K562 (cell line): Measurements from ENCODE around the gene GATB. TPM values are rescaled to one million over a fixed set of nuclear protein-coding genes. Genes with fewer than 3 reads are reported as not detected.
A peak's percentile ranks its signal among the peaks of the same experiment; 100 is the strongest.

ENCODE experiments used
- ATAC-seq: fragments of 200-7000 bp; cut with Tn5 transposase; 3 replicates; pipeline ENCODE4 v1.9.1; 2020; ENCODE audit warnings: moderate library complexity
- BruUV-seq: library from RNA; stranded (reverse); fragments of 400-500 nt; replicated peaks from 2 replicates; lab custom pipeline; 2021; lab: Mats Ljungman, UMichigan
- CTCF ChIA-PET: fragments of 300-600 bp; formaldehyde crosslinking; extraction: SDS; loops from one replicate; lab custom pipeline; 2021; ENCODE audit warnings: low intra/inter-chr PET ratio; lab: Yijun Ruan, JAX
- POLR2A ChIA-PET: fragments of 300-600, 350-650 bp; sonication (Branson Sonifier 250); formaldehyde crosslinking; extraction: SDS; loops from one replicate; lab custom pipeline; 2021; ENCODE audit warnings: antibody characterized with exemption, inconsistent platforms; lab: Yijun Ruan, JAX
- DNase-seq, 4 experiments: peaks; one replicate each; pipeline versions ENCODE4 v3.0.0 to v3.0.0-alpha.2; 2011 to 2018; ENCODE audit warnings: low spot score in 3 of 4, mixed read lengths in 3 of 4; ENCODE audit errors: extremely low read depth in 1 of 4
- FAIRE-seq: peaks from 2 replicates; lab custom pipeline; 2011; peaks lifted over from hg19 to GRCh38; lab: Jason Lieb, UNC
- H2AFZ ChIP-seq: 2 replicates; pipeline ENCODE4 v1.6.0; 2011; ENCODE audit warnings: low read depth, low read length, control low read depth, inconsistent platforms
- H3K27ac ChIP-seq: fragments of 200-600 bp; 3 replicates; pipeline ENCODE4 v1.8.0; 2011; ENCODE audit warnings: low read depth, mild to moderate bottlenecking, control low read depth, inconsistent platforms, low read length, moderate library complexity, mixed read lengths; ENCODE audit errors: extremely low read depth
- H3K27me3 ChIP-seq, 2 experiments: fragments of 300-600 bp in 1 of 2; 2 replicates in 1 of 2; 3 replicates in 1 of 2; pipeline versions ENCODE4 v1.6.0 to v1.8.0; 2011; ENCODE audit warnings: inconsistent platforms in 2 of 2, low read length in 2 of 2, mild to moderate bottlenecking in 1 of 2, mixed read lengths in 1 of 2, moderate library complexity in 1 of 2; ENCODE audit not compliant: control insufficient read depth in 2 of 2, insufficient read depth in 2 of 2
- H3K36me3 ChIP-seq: fragments of 300-600 bp; 3 replicates; pipeline ENCODE4 v1.8.0; 2011; ENCODE audit warnings: mild to moderate bottlenecking, low read length, inconsistent platforms; ENCODE audit not compliant: control insufficient read depth, insufficient read depth
- H3K4me1 ChIP-seq, 2 experiments: fragments of 200-600 bp in 1 of 2; replicated peaks in 1 of 2; 2 replicates in 1 of 2; 3 replicates in 1 of 2; pipeline versions ENCODE4 v1.5.1 to v1.8.0; 2011; ENCODE audit warnings: inconsistent platforms in 2 of 2, low read length in 2 of 2, mild to moderate bottlenecking in 1 of 2, mixed read lengths in 1 of 2, moderate library complexity in 1 of 2; ENCODE audit not compliant: control insufficient read depth in 2 of 2, insufficient read depth in 2 of 2
- H3K4me2 ChIP-seq: 2 replicates; pipeline ENCODE4 v1.6.1; 2011; ENCODE audit warnings: low read length, control low read depth, inconsistent platforms, mixed read lengths; ENCODE audit not compliant: insufficient read depth
- H3K4me3 ChIP-seq: fragments of 200-600 bp; sonication (generic), shearing (Covaris generic); 2 replicates; pipeline ENCODE4 v1.5.1; 2016; ENCODE audit warnings: control low read depth, inconsistent platforms
- H3K79me2 ChIP-seq: fragments of 200-600 bp; 3 replicates; pipeline ENCODE4 v1.8.0; 2011; ENCODE audit warnings: low read length, inconsistent platforms; ENCODE audit not compliant: control insufficient read depth, insufficient read depth
- H3K9ac ChIP-seq, 2 experiments: 2 replicates each; pipeline versions ENCODE4 v1.6.0 to v1.6.1; 2011; ENCODE audit warnings: low read depth in 2 of 2, low read length in 2 of 2, control low read depth in 1 of 2, inconsistent platforms in 1 of 2, mild to moderate bottlenecking in 1 of 2, mixed read lengths in 1 of 2; ENCODE audit not compliant: insufficient read depth in 1 of 2
- H3K9me1 ChIP-seq: one replicate; pipeline ENCODE4 v1.6.0; 2011; ENCODE audit warnings: inconsistent platforms, mild to moderate bottlenecking, low read length, moderate library complexity; ENCODE audit not compliant: control insufficient read depth, insufficient read depth
- H3K9me3 ChIP-seq: replicated peaks from 2 replicates; pipeline ENCODE4 v1.5.1; 2011; ENCODE audit warnings: low read depth, low read length, inconsistent platforms; ENCODE audit not compliant: control insufficient read depth, insufficient read depth
- H4K20me1 ChIP-seq: replicated peaks from 2 replicates; pipeline ENCODE4 v1.6.1; 2011; ENCODE audit warnings: low read length, inconsistent platforms, mixed read lengths; ENCODE audit not compliant: control insufficient read depth, insufficient read depth
- AFF4 ChIP-seq: sonication (generic); formaldehyde crosslinking; IDR thresholded peaks from 2 replicates; pipeline ENCODE4 v1.8.0; 2023; ENCODE audit warnings: mild to moderate bottlenecking, missing genetic modification reagents
- ARNT ChIP-seq, 2 experiments: fragments of 450-650 bp; IDR thresholded peaks; 2 replicates each; pipeline ENCODE4 v1.6.1; 2016; ENCODE audit warnings: mild to moderate bottlenecking in 1 of 2
- CEBPG ChIP-seq, 3 experiments: fragments of 200-800 bp in 1 of 3; sonication (Bioruptor generic) in 1 of 3; sonication (generic) in 1 of 3; formaldehyde crosslinking in 1 of 3; IDR thresholded peaks in 2 of 3; conservative IDR thresholded peaks in 1 of 3; 2 replicates each; pipeline versions ENCODE4 v1.6.1 to v1.8.0; 2016 to 2022; ENCODE audit warnings: missing compliant biosample characterization in 2 of 3, missing genetic modification characterization in 2 of 3, mild to moderate bottlenecking in 1 of 3, missing genetic modification reagents in 1 of 3
- FOSL1 ChIP-seq: fragments of 200-800 bp; sonication (Bioruptor generic); conservative IDR thresholded peaks from 2 replicates; pipeline ENCODE4 v1.6.1; 2016; ENCODE audit warnings: missing genetic modification characterization, missing compliant biosample characterization
- HDAC6 ChIP-seq: IDR thresholded peaks from 2 replicates; pipeline ENCODE4 v1.6.1; 2012; ENCODE audit warnings: low read depth, mild to moderate bottlenecking, control low read depth, inconsistent platforms, low read length, moderate library complexity
- MEIS2 ChIP-seq: fragments of 450-650 bp; IDR thresholded peaks from 2 replicates; pipeline ENCODE4 v1.6.1; 2014; ENCODE audit warnings: mild to moderate bottlenecking; ENCODE audit not compliant: partially characterized antibody
- NFATC3 ChIP-seq: fragments of 450-650 bp; IDR thresholded peaks from 2 replicates; pipeline ENCODE4 v1.6.1; 2017; ENCODE audit warnings: mild to moderate bottlenecking
- SNIP1 ChIP-seq: fragments of 450-650 bp; IDR thresholded peaks from 2 replicates; pipeline ENCODE4 v1.7.1; 2017; ENCODE audit warnings: low read depth, mild to moderate bottlenecking
- WGBS: fragments of 100-300 bp; shearing (Covaris generic); methylation state at CpG from one replicate; pipeline ENCODE4 v1.1.6; 2016; ENCODE audit warnings: low coverage, mixed read lengths; ENCODE audit not compliant: insufficient coverage; ENCODE audit errors: missing lambda C conversion rate; 5-methylcytosine and 5-hydroxymethylcytosine counted together
- in situ Hi-C: fragments of 300-500 bp; cut with MboI; formaldehyde crosslinking; loops from 4 replicates; pipeline ENCODE4 v1.15.0; 2018; ENCODE audit warnings: inconsistent platforms, mixed read lengths
- intact Hi-C: fragments of 100-400 bp; cut with micrococcal nuclease; formaldehyde crosslinking; loops from 2 replicates; pipeline ENCODE4 v1.14.2; 2022
- polyA plus RNA-seq, 8 experiments: library from polyadenylated mRNA; depleted of rRNA in 4 of 8; stranded (reverse) in 5 of 8; unstranded in 3 of 8; fragments of >200 nt; fragmentation: Nextera tagmentation in 2 of 8; fragmentation: Illumina TruSeq in 1 of 8; extraction: Ambion mirVana in 2 of 8; extraction: Trizol in 1 of 8; gene quantifications; 2 replicates each; pipeline versions ENCODE4 v1.2.1 to v1.2.3, GENCODE V29; 2011 to 2014; ENCODE audit warnings: inconsistent platforms in 1 of 8, missing spikeins in 1 of 8
- total RNA-seq, 7 experiments: library from RNA; depleted of rRNA in 6 of 7; stranded (reverse); fragments of >200 nt in 6 of 7; fragmentation: Illumina TruSeq in 2 of 7; extraction: Trizol in 2 of 7; gene quantifications; 2 replicates each; pipeline versions ENCODE4 v1.2.1 to v1.2.3, GENCODE V29; 2011 to 2021; ENCODE audit warnings: low replicate concordance in 1 of 7

Gene GATB
- total and polyA plus RNA-seq, 9 of the 15 experiments (the other 6 are each of a cell fraction or from before 2014, with no cell fraction given) = 15.3 to 31.8 (median 26.2) TPM

GRCh38 chr4:151770154-151770553 is 9.3 kb upstream of the GATB start:
- TF ChIP-seq CEBPG (CRISPR knock-in tag; IDR thresholded peaks at IDR 0.05) = no peak
- no peak for TF ChIP-seq CEBPG (tag; conservative IDR thresholded peaks at IDR 0.05 in 1 of 2, IDR thresholded peaks at IDR 0.05 in 1 of 2)
- peak; percentile 42 for TF ChIP-seq FOSL1 (tag)
- BruUV-seq = no TSS peak
- Histone ChIP-seq H3K27me3 (no peaks in the 10 kb centered on the region; a peak in 1 of 5 replicates), H3K4me3 (no peak overlapping the region), H3K9me1 (no peaks in the 10 kb centered on the region), H3K79me2 (no peaks in the 10 kb centered on the region), H3K4me2 (no peak overlapping the region), H3K27ac (no peak overlapping the region), H3K36me3 (no peaks in the 10 kb centered on the region), H3K9ac (no peak overlapping the region), H2AFZ (no peak overlapping the region), H3K4me1 (no peaks in the 10 kb centered on the region), H4K20me1 (no peaks in the 10 kb centered on the region), H3K9me3 (no peaks in the 10 kb centered on the region)
- in situ Hi-C loops (no loop called here), intact Hi-C loops (no loop called here)
- FAIRE-seq (no peak), DNase-seq (no peak), ATAC-seq (no peak)
- POLR2A ChIA-PET = no interaction called here
- CTCF ChIA-PET = no interaction called here
- 0% methylated on average over 1 of the region's 1 CpG for WGBS

DNA sequence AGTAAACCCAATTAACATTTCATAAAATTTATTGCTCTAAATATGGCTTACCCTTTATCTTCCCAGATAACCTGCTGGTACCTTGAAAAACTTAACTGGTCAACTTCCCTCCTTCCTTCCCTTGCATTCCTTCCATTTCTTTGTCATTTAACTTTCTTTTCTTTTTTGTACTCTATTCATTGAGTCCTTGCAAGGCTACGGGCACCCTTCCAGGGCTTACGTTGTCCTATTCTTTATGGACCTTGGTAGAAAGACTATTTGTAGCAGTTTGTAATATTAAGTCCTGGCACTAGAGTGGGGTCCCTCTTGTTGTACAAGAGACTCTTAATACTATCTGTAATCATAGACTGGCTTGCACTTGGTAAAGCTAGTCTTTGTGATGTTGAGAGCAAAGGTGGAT is 8.0 kb upstream of the GATB start:
- Histone ChIP-seq H3K4me3 (no peak overlapping the region), H3K9ac (no peak overlapping the region), H2AFZ (no peak overlapping the region), H3K9me1 (no peaks in the 10 kb centered on the region), H3K9me3 (no peaks in the 10 kb centered on the region), H3K4me1 (no peaks in the 10 kb centered on the region), H3K79me2 (no peaks in the 10 kb centered on the region), H3K4me2 (no peak overlapping the region), H3K27ac (no peak overlapping the region), H3K36me3 (no peaks in the 10 kb centered on the region), H3K27me3 (peaks cover 0 to 5% of the 10 kb centered on the region in 2 experiments; a peak in 1 of 5 replicates), H4K20me1 (no peaks in the 10 kb centered on the region)
- DNase-seq (no peak), FAIRE-seq (no peak), ATAC-seq (no peak)
- in situ Hi-C loops = no loop called here
- WGBS = 0% methylated on average over 2 of the region's 2 CpGs
- ChIA-PET CTCF (no interaction called here), POLR2A (no interaction called here)
- TF ChIP-seq CEBPG (CRISPR knock-in tag; IDR thresholded peaks at IDR 0.05) (no peak), CEBPG (tag; conservative IDR thresholded peaks at IDR 0.05 in 1 of 2, IDR thresholded peaks at IDR 0.05 in 1 of 2) (no peak), SNIP1 (no peak), MEIS2 (no peak), HDAC6 (no peak), ARNT (IDR thresholded peaks at IDR 0.05) (no peak), AFF4 (CRISPR knock-in tag) (no peak), NFATC3 (no peak)
- BruUV-seq = no TSS peak
- intact Hi-C loops = no loop called here
